Prostate gland (tissue), 2 donors: ENCODE measurements around the gene NOCT. TPM values are rescaled to one million over a fixed set of nuclear protein-coding genes. Genes with fewer than 3 reads are reported as not detected.

Experiments used
- DNase-seq: peaks from one replicate; pipeline ENCODE4 v3.0.0-alpha.2; 2019; ENCODE audit warnings: low spot score
- H3K27ac ChIP-seq, 2 donors: fragments of 200-600 bp; sonication (generic); 2 replicates each; pipeline ENCODE4 v1.5.1; 2017 to 2019
- H3K27me3 ChIP-seq: fragments of 200-600 bp; sonication (generic); replicated peaks from 2 replicates; pipeline ENCODE4 v1.5.1; 2019; ENCODE audit not compliant: insufficient read depth
- H3K36me3 ChIP-seq, 2 donors: fragments of 200-600 bp; sonication (generic); 1 replicate in 1 of 2; 2 replicates in 1 of 2; pipeline versions ENCODE4 v1.5.1 to v1.8.1; 2017 to 2019
- H3K4me1 ChIP-seq: fragments of 200-600 bp; sonication (generic); replicated peaks from 2 replicates; pipeline ENCODE4 v1.5.1; 2019
- H3K4me3 ChIP-seq, 2 donors: fragments of 200-600 bp; sonication (generic); 2 replicates each; pipeline ENCODE4 v1.5.1; 2017 to 2019
- H3K9me3 ChIP-seq: fragments of 200-600 bp; sonication (generic); 2 replicates; pipeline ENCODE4 v1.5.1; 2017
- CTCF ChIP-seq, 4 experiments: fragments of 200-600 bp in 2 of 4; fragments of 450-650 bp in 2 of 4; sonication (generic) in 2 of 4; IDR thresholded peaks; 1 replicate in 3 of 4; 2 replicates in 1 of 4; pipeline ENCODE4 v1.5.1; 2016 to 2019; ENCODE audit warnings: antibody characterized with exemption in 4 of 4, mild to moderate bottlenecking in 2 of 4, moderate library complexity in 2 of 4
- POLR2A ChIP-seq: fragments of 450-650 bp; IDR thresholded peaks from one replicate; pipeline ENCODE4 v1.6.1; 2016; ENCODE audit warnings: antibody characterized with exemption, mild to moderate bottlenecking
- POLR2AphosphoS5 ChIP-seq: sonication (generic); formaldehyde crosslinking; IDR thresholded peaks from one replicate; pipeline ENCODE4 v1.6.1; 2017; ENCODE audit warnings: antibody characterized with exemption
- WGBS: methylation state at CpG from one replicate; pipeline ENCODE4 v1.1.5; 2018; 5-methylcytosine and 5-hydroxymethylcytosine counted together
- intact Hi-C: fragments of 100-400 bp; cut with DNase I; formaldehyde crosslinking; loops from one replicate; pipeline ENCODE4 v1.14.2; 2022
- small RNA-seq, 2 donors: library from RNA; depleted of rRNA; stranded (forward); fragments of <200 nt; gene quantifications; one replicate each; pipeline ENCODE3, GENCODE V24; 2016
- total RNA-seq, 2 donors: library from RNA; depleted of rRNA; stranded (reverse); fragments of >200 nt; gene quantifications; one replicate each; pipeline ENCODE4 v1.1.0, GENCODE V29; 2016

Gene NOCT
- total RNA-seq, 2 donors from 2014 or later = 1.2 to 11.4 TPM

- intact Hi-C loops = no loop called here
- Histone ChIP-seq H3K4me3 (peak overlapping the region; percentile 72 to 78), H3K36me3 (no peaks in the 10 kb centered on the region), H3K4me1 (no peaks in the 10 kb centered on the region), H3K9me3 (no peaks in the 10 kb centered on the region), H3K27ac (peak overlapping the region; percentile 95 to 97), H3K27me3 (no peaks in the 10 kb centered on the region)
- 28% methylated on average over 5 of the region's 5 CpGs for WGBS
- TF ChIP-seq CTCF (IDR thresholded peaks at IDR 0.05) (peak in 3 of 4 experiments; percentile 18 to 57 (median 40)), POLR2A (no peak)
- DNase-seq = no peak
Measured at GRCh38 chr4:139085141-139085540, 69.6 kb downstream of the NOCT start.

GRCh38 chr4:139092271-139092670 is 76.7 kb downstream of the NOCT start:
- intact Hi-C loops = no loop called here
- Histone ChIP-seq H3K27me3 (no peaks in the 10 kb centered on the region), H3K36me3 (no peaks in the 10 kb centered on the region), H3K4me1 (no peaks in the 10 kb centered on the region), H3K4me3 (no peak overlapping the region), H3K9me3 (no peaks in the 10 kb centered on the region), H3K27ac (no peak overlapping the region)
- TF ChIP-seq POLR2AphosphoS5 (no peak), POLR2A (no peak), CTCF (IDR thresholded peaks at IDR 0.05) (no peak)
- WGBS = 89% methylated on average over 12 of the region's 12 CpGs
- no peak for DNase-seq

Small RNAs within 50 kb of the gene (small RNA-seq; reads per million reads assigned to genes)
- 0 reads per million in 2 donors for gene RNU6-531P

Other genes starting within 250 kb of the NOCT start
- 10 to 100 TPM; 53.2 to 61.7 TPM for gene ELF2, start 161.4 kb downstream of the NOCT start, total RNA-seq